ENCODE measurements around the gene NOC4L.

NOC4L gene

DNA sequence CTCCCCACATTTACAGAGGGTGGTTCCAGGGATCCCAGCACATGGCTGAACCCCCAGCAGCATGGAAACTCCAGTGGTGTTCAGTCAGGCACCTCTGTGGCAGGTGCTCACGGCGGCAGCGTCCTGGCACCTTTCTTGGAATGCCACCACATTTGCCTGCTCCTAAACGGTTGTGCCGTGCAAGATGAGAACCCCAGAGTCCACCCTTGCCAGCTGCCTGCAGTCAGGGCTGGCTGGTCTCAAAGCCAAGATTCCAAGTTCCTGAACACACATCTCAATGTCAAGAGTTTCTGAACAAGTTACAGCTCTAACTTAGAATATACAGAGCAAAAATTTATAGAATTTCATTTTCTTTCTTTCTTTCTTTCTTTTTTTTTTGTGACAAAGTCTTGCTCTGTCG, 38.8 kb upstream of the NOC4L start:
- TF ChIP-seq RAD21 (IDR thresholded peaks at IDR 0.05; ENCODE audit: low read depth) = no peak
- no peak for TF ChIP-seq NFIC (IDR thresholded peaks at IDR 0.05)
- no peak for TF ChIP-seq TEAD4 (IDR thresholded peaks at IDR 0.05)
- no peak for TF ChIP-seq YY1 (IDR thresholded peaks at IDR 0.05; ENCODE audit: low read depth)
- TF ChIP-seq, protein P1, sequence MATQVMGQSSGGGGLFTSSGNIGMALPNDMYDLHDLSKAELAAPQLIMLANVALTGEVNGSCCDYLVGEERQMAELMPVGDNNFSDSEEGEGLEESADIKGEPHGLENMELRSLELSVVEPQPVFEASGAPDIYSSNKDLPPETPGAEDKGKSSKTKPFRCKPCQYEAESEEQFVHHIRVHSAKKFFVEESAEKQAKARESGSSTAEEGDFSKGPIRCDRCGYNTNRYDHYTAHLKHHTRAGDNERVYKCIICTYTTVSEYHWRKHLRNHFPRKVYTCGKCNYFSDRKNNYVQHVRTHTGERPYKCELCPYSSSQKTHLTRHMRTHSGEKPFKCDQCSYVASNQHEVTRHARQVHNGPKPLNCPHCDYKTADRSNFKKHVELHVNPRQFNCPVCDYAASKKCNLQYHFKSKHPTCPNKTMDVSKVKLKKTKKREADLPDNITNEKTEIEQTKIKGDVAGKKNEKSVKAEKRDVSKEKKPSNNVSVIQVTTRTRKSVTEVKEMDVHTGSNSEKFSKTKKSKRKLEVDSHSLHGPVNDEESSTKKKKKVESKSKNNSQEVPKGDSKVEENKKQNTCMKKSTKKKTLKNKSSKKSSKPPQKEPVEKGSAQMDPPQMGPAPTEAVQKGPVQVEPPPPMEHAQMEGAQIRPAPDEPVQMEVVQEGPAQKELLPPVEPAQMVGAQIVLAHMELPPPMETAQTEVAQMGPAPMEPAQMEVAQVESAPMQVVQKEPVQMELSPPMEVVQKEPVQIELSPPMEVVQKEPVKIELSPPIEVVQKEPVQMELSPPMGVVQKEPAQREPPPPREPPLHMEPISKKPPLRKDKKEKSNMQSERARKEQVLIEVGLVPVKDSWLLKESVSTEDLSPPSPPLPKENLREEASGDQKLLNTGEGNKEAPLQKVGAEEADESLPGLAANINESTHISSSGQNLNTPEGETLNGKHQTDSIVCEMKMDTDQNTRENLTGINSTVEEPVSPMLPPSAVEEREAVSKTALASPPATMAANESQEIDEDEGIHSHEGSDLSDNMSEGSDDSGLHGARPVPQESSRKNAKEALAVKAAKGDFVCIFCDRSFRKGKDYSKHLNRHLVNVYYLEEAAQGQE (IDR thresholded peaks at IDR 0.05; ENCODE audit: low read depth) = no peak
- TF ChIP-seq ZBTB7A (IDR thresholded peaks at IDR 0.05; ENCODE audit: low read depth) = no peak
- TF ChIP-seq EGR1 (IDR thresholded peaks at IDR 0.05) = no peak
- TF ChIP-seq TCF12 (IDR thresholded peaks at IDR 0.05; ENCODE audit: low read depth) = no peak
- no peak for TF ChIP-seq FOXM1 (IDR thresholded peaks at IDR 0.05; ENCODE audit: borderline replicate concordance, low read depth)
- no peak for TF ChIP-seq EP300 (IDR thresholded peaks at IDR 0.05; ENCODE audit: borderline replicate concordance)
- TF ChIP-seq, protein P2, sequence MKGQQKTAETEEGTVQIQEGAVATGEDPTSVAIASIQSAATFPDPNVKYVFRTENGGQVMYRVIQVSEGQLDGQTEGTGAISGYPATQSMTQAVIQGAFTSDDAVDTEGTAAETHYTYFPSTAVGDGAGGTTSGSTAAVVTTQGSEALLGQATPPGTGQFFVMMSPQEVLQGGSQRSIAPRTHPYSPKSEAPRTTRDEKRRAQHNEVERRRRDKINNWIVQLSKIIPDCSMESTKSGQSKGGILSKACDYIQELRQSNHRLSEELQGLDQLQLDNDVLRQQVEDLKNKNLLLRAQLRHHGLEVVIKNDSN (IDR thresholded peaks at IDR 0.05) = no peak
- TF ChIP-seq, protein P3, sequence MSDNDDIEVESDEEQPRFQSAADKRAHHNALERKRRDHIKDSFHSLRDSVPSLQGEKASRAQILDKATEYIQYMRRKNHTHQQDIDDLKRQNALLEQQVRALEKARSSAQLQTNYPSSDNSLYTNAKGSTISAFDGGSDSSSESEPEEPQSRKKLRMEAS (IDR thresholded peaks at IDR 0.05) = no peak
- TF ChIP-seq TAF1 (IDR thresholded peaks at IDR 0.05; ENCODE audit: low read depth) = no peak
- TF ChIP-seq CREB1 (IDR thresholded peaks at IDR 0.05; ENCODE audit: low read depth) = no peak
- no peak for TF ChIP-seq CEBPB (IDR thresholded peaks at IDR 0.05)

DNA sequence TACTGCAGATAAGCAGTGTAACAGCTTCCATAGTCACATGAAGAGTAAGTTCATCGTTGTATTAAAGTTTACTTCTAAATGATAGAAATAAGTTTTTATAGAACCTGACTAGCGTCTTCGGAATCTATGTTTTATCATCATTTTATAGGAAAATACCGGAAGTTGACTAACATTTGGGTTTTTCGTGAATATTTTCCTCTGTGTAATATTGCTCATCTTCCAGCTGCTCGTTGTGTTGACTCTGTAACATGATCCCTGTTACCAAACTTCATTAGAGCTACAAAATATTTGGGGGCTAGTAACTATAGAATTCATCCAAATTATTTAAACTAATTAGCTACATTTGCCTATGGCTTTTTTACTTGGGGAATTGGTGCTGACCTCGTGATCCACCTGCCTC, 37.3 kb upstream of the NOC4L start:
- TF ChIP-seq, protein P1 (IDR thresholded peaks at IDR 0.05; ENCODE audit: low read depth) = no peak
- TF ChIP-seq FOXM1 (IDR thresholded peaks at IDR 0.05; ENCODE audit: borderline replicate concordance, low read depth) (no peak), YY1 (IDR thresholded peaks at IDR 0.05; ENCODE audit: low read depth) (no peak), NFIC (IDR thresholded peaks at IDR 0.05) (no peak), TCF12 (IDR thresholded peaks at IDR 0.05; ENCODE audit: low read depth) (no peak), RAD21 (IDR thresholded peaks at IDR 0.05; ENCODE audit: low read depth) (no peak), ZBTB7A (IDR thresholded peaks at IDR 0.05; ENCODE audit: low read depth) (no peak), CREB1 (IDR thresholded peaks at IDR 0.05; ENCODE audit: low read depth) (no peak), TEAD4 (IDR thresholded peaks at IDR 0.05) (no peak), CEBPB (IDR thresholded peaks at IDR 0.05) (no peak), TAF1 (IDR thresholded peaks at IDR 0.05; ENCODE audit: low read depth) (no peak), EGR1 (IDR thresholded peaks at IDR 0.05) (no peak), EP300 (IDR thresholded peaks at IDR 0.05; ENCODE audit: borderline replicate concordance) (no peak)
- TF ChIP-seq, protein P3 (IDR thresholded peaks at IDR 0.05) = no peak
- TF ChIP-seq, protein P2 (IDR thresholded peaks at IDR 0.05) = no peak

DNA sequence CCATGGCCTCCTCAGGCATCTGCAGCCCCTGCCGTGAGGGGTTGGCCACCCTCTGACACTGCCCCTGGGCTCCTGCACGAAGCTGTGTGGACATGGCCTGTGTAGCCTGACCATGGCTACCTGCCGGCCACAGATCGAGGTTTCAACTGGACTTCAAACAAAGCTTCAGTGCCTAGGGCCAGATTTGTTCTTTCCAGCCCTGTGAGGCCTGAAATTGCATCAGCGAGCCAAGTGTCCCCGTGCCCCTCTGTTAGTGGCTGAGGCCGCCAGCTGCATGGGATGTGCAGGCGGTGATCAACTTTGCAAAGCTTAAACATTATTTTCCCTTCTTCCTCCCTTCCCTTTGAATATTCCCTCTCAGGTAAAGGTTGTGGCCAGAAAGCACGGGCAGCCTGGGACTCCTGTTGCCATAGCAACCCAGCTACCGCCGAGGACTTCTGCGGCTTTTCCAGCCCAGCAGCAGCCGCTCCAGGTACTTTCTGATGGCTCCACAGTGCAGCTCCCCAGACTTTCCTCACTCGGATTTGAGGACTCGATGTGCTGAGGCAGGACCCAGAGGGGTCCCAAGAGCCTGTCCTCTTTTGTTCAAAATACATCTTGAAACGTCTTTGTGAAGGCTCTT, 35.9 kb upstream of the NOC4L start:
- TF ChIP-seq FOXM1 (IDR thresholded peaks at IDR 0.05; ENCODE audit: borderline replicate concordance, low read depth) (no peak), TEAD4 (IDR thresholded peaks at IDR 0.05) (no peak), RAD21 (IDR thresholded peaks at IDR 0.05; ENCODE audit: low read depth) (no peak), TCF12 (IDR thresholded peaks at IDR 0.05; ENCODE audit: low read depth) (no peak), EGR1 (IDR thresholded peaks at IDR 0.05) (no peak), CEBPB (IDR thresholded peaks at IDR 0.05) (no peak), ZBTB7A (IDR thresholded peaks at IDR 0.05; ENCODE audit: low read depth) (no peak), TAF1 (IDR thresholded peaks at IDR 0.05; ENCODE audit: low read depth) (no peak), EP300 (IDR thresholded peaks at IDR 0.05; ENCODE audit: borderline replicate concordance) (no peak), NFIC (IDR thresholded peaks at IDR 0.05) (no peak)
- TF ChIP-seq, protein P2 (IDR thresholded peaks at IDR 0.05) = no peak
- TF ChIP-seq, protein P1 (IDR thresholded peaks at IDR 0.05; ENCODE audit: low read depth) = no peak
- TF ChIP-seq, protein P3 (IDR thresholded peaks at IDR 0.05) = no peak

Measured in Ishikawa (cell line).